GM23338 (cell line): ENCODE results near the gene MINDY3. TPM values are rescaled to one million over a fixed set of nuclear protein-coding genes. Genes with fewer than 3 reads are reported as not detected.

Source experiments
- ATAC-seq: fragments of 200-7000 bp; cut with Tn5 transposase; 3 replicates; pipeline ENCODE4 v1.9.1; 2020
- DNase-seq: peaks from one replicate; pipeline ENCODE4 v3.0.0-alpha.2; 2015; ENCODE audit warnings: low spot score
- H2AFZ ChIP-seq: fragments of 200-600 bp; sonication (generic); 2 replicates; pipeline ENCODE4 v1.8.0; 2016; ENCODE audit warnings: antibody characterized with exemption, mild to moderate bottlenecking, moderate library complexity
- H3F3A ChIP-seq: fragments of 200-600 bp; sonication (generic); replicated peaks from 2 replicates; pipeline ENCODE4 v1.8.0; 2017; ENCODE audit warnings: antibody characterized with exemption, mixed run types, low read depth
- H3K27ac ChIP-seq: fragments of 200-600 bp; sonication (generic); 2 replicates; pipeline ENCODE4 v1.6.1; 2016; ENCODE audit warnings: low read depth
- H3K27me3 ChIP-seq: fragments of 200-600 bp; sonication (generic); 2 replicates; pipeline ENCODE4 v1.8.0; 2016; ENCODE audit warnings: mild to moderate bottlenecking, mixed run types, moderate library complexity; ENCODE audit not compliant: insufficient read depth
- H3K36me3 ChIP-seq: fragments of 200-600 bp; sonication (generic); 2 replicates; pipeline ENCODE4 v1.8.0; 2016; ENCODE audit warnings: mild to moderate bottlenecking; ENCODE audit not compliant: insufficient read depth
- H3K4me1 ChIP-seq: fragments of 200-600 bp; sonication (generic); 2 replicates; pipeline ENCODE4 v1.8.0; 2016; ENCODE audit warnings: mild to moderate bottlenecking, moderate library complexity; ENCODE audit not compliant: insufficient read depth
- H3K4me2 ChIP-seq: fragments of 200-600 bp; sonication (generic); 2 replicates; pipeline ENCODE4 v1.7.1; 2017; ENCODE audit warnings: mixed run types
- H3K4me3 ChIP-seq: fragments of 200-600 bp; sonication (generic); 2 replicates; pipeline ENCODE4 v1.6.1; 2016; ENCODE audit warnings: mixed run types
- H3K79me2 ChIP-seq: fragments of 200-600 bp; sonication (generic); replicated peaks from 2 replicates; pipeline ENCODE4 v1.8.0; 2017; ENCODE audit warnings: mild to moderate bottlenecking; ENCODE audit not compliant: insufficient read depth
- H3K9me2 ChIP-seq: fragments of 200-600 bp; sonication (generic); 2 replicates; pipeline ENCODE4 v1.8.0; 2017; ENCODE audit not compliant: insufficient read depth
- H4K20me1 ChIP-seq: fragments of 200-600 bp; sonication (generic); replicated peaks from 2 replicates; pipeline ENCODE4 v1.8.0; 2017; ENCODE audit warnings: mild to moderate bottlenecking; ENCODE audit not compliant: insufficient read depth
- H3K27ac Mint-ChIP-seq: 2 replicates; pipeline ENCODE4 v1.8.0; 2020; ENCODE audit warnings: inconsistent platforms, mild to moderate bottlenecking, moderate library complexity, mixed read lengths
- H3K27me3 Mint-ChIP-seq: 3 replicates; pipeline ENCODE4 v1.8.0; 2022; ENCODE audit warnings: low read depth, mild to moderate bottlenecking, moderate library complexity, mixed read lengths, inconsistent platforms; ENCODE audit not compliant: insufficient read depth, poor library complexity
- H3K36me3 Mint-ChIP-seq: 3 replicates; pipeline ENCODE4 v1.8.0; 2021; ENCODE audit warnings: low read depth, mild to moderate bottlenecking, inconsistent platforms, moderate library complexity, mixed read lengths
- H3K4me1 Mint-ChIP-seq: 3 replicates; pipeline ENCODE4 v1.8.0; 2020; ENCODE audit warnings: mild to moderate bottlenecking, inconsistent platforms, mixed read lengths
- H3K4me3 Mint-ChIP-seq: 3 replicates; pipeline ENCODE4 v1.8.0; 2021; ENCODE audit warnings: moderate library complexity, mild to moderate bottlenecking, inconsistent platforms, mixed read lengths
- H3K9me3 Mint-ChIP-seq: 3 replicates; pipeline ENCODE4 v1.8.0; 2020; ENCODE audit warnings: moderate library complexity, mild to moderate bottlenecking, inconsistent platforms, mixed read lengths
- CTCF ChIP-seq, 2 experiments: fragments of 200-600 bp in 1 of 2; sonication (generic) in 1 of 2; conservative IDR thresholded peaks; 2 replicates each; pipeline versions ENCODE4 v1.5.1 to v1.6.1; 2016 to 2017; ENCODE audit warnings: antibody characterized with exemption in 2 of 2, low read depth in 2 of 2, mild to moderate bottlenecking in 2 of 2, moderate library complexity in 1 of 2
- EZH2 ChIP-seq: fragments of 200-600 bp; sonication (generic); IDR thresholded peaks from one replicate; pipeline ENCODE4 v1.8.0; 2017; ENCODE audit warnings: antibody characterized with exemption, mild to moderate bottlenecking, low read depth; ENCODE audit not compliant: unreplicated experiment
- EZH2phosphoT487 ChIP-seq: fragments of 200-600 bp; sonication (generic); IDR thresholded peaks from one replicate; pipeline ENCODE4 v1.8.1; 2018; ENCODE audit warnings: antibody characterized with exemption; ENCODE audit not compliant: unreplicated experiment
- JUNB ChIP-seq: IDR thresholded peaks from one replicate; pipeline ENCODE4 v1.6.1; 2016; ENCODE audit warnings: antibody characterized with exemption; ENCODE audit not compliant: unreplicated experiment
- NANOG ChIP-seq: IDR thresholded peaks from 2 replicates; pipeline ENCODE4 v1.6.1; 2016; ENCODE audit warnings: antibody characterized with exemption, borderline replicate concordance
- POLR2AphosphoS5 ChIP-seq: IDR thresholded peaks from 2 replicates; pipeline ENCODE4 v1.6.1; 2016; ENCODE audit warnings: antibody characterized with exemption, low read depth
- REST ChIP-seq: IDR thresholded peaks from one replicate; pipeline ENCODE4 v1.6.1; 2018; ENCODE audit warnings: antibody characterized with exemption; ENCODE audit not compliant: unreplicated experiment
- STAT1 ChIP-seq: IDR thresholded peaks from one replicate; pipeline ENCODE4 v1.6.1; 2016; ENCODE audit warnings: antibody characterized with exemption; ENCODE audit not compliant: unreplicated experiment
- ZNF114 ChIP-seq: fragments of 250-450 bp; sonication (Bioruptor Pico); IDR thresholded peaks from 2 replicates; pipeline ENCODE4 v1.5.0; 2020; ENCODE audit warnings: mild to moderate bottlenecking, moderate library complexity
- ZNF331 ChIP-seq: fragments of 250-450 bp; sonication (Bioruptor Pico); IDR thresholded peaks from 2 replicates; pipeline ENCODE4 v1.5.0; 2020; ENCODE audit warnings: low read depth, mild to moderate bottlenecking, moderate library complexity
- ZNF462 ChIP-seq: fragments of 250-450 bp; sonication (Bioruptor Pico); IDR thresholded peaks from 2 replicates; pipeline ENCODE4 v1.5.0; 2020; ENCODE audit warnings: mild to moderate bottlenecking, moderate library complexity
- polyA plus RNA-seq: library from polyadenylated mRNA; unstranded; fragments of >200 nt; fragmentation: Nextera tagmentation; extraction: Ambion mirVana; gene quantifications from 2 replicates; pipeline ENCODE4 v1.2.1, GENCODE V29; 2016
- total RNA-seq: library from RNA; depleted of rRNA; stranded (reverse); fragments of >200 nt; shearing (Covaris generic); gene quantifications from 2 replicates; pipeline ENCODE4 v1.2.3, GENCODE V29; 2014

The MINDY3 gene
- total and polyA plus RNA-seq, 2 experiments from 2014 or later, result 10.2 to 13.6 TPM

GRCh38 chr10:15836807-15837206 lies 23.5 kb downstream of the MINDY3 start:
- no peak for ATAC-seq
- H3K4me2 ChIP-seq, result no peak overlapping the region
- H3F3A ChIP-seq, result no peaks in the 10 kb centered on the region
- no peaks in the 10 kb centered on the region for H3K9me2 ChIP-seq
- H3K36me3 ChIP-seq, result no peaks in the 10 kb centered on the region
- Mint-ChIP-seq H3K4me3 (no peak overlapping the region), H3K9me3 (no peaks in the 10 kb centered on the region), H3K36me3 (no peaks in the 10 kb centered on the region), H3K4me1 (no peaks in the 10 kb centered on the region; the same call in 2 of the 3 replicates), H3K27ac (no peak overlapping the region), H3K27me3 (peaks cover 2% of the 10 kb centered on the region)
- no peaks in the 10 kb centered on the region for H4K20me1 ChIP-seq
- H3K27me3 ChIP-seq, result no peaks in the 10 kb centered on the region
- no peak for TF ChIP-seq EZH2phosphoT487
- no peak for TF ChIP-seq REST
- TF ChIP-seq POLR2AphosphoS5, result no peak
- TF ChIP-seq STAT1, result no peak
- no peak for TF ChIP-seq CTCF (conservative IDR thresholded peaks at IDR 0.05; ENCODE audit: low read depth in 2 of 2)
- no peak for TF ChIP-seq ZNF114 (CRISPR knock-in tag)
- no peak for TF ChIP-seq NANOG
- TF ChIP-seq JUNB, result no peak
- TF ChIP-seq EZH2, result no peak
- no peak for TF ChIP-seq ZNF331 (CRISPR knock-in tag)
- peaks cover 6% of the 10 kb centered on the region; the same call in 1 of the 2 replicates for H3K4me1 ChIP-seq
- DNase-seq, result no peak
- H2AFZ ChIP-seq, result no peak overlapping the region
- H3K4me3 ChIP-seq, result no peak overlapping the region
- no peak overlapping the region for H3K27ac ChIP-seq
- no peaks in the 10 kb centered on the region for H3K79me2 ChIP-seq

- Histone ChIP-seq H3K9me2 (no peaks in the 10 kb centered on the region), H3K79me2 (no peaks in the 10 kb centered on the region), H4K20me1 (no peaks in the 10 kb centered on the region), H2AFZ (no peak overlapping the region), H3K27me3 (no peaks in the 10 kb centered on the region), H3K27ac (no peak overlapping the region), H3F3A (no peaks in the 10 kb centered on the region), H3K36me3 (no peaks in the 10 kb centered on the region), H3K4me1 (no peaks in the 10 kb centered on the region), H3K4me3 (no peak overlapping the region), H3K4me2 (no peak overlapping the region)
- H3K4me3 Mint-ChIP-seq, result no peak overlapping the region
- H3K9me3 Mint-ChIP-seq, result no peaks in the 10 kb centered on the region
- H3K36me3 Mint-ChIP-seq, result no peaks in the 10 kb centered on the region
- ATAC-seq (no peak), DNase-seq (no peak)
- no peak overlapping the region; the same call in 1 of the 2 replicates for H3K27ac Mint-ChIP-seq
- no peaks in the 10 kb centered on the region for H3K4me1 Mint-ChIP-seq
- no peaks in the 10 kb centered on the region for H3K27me3 Mint-ChIP-seq
- no peak for TF ChIP-seq EZH2
- no peak for TF ChIP-seq POLR2AphosphoS5
- no peak for TF ChIP-seq NANOG
- TF ChIP-seq ZNF462 (CRISPR knock-in tag), result no peak
These were observed 30.8 kb downstream of the MINDY3 start for GRCh38 chr10:15829495-15829894.
